HEK293 (cell line): ENCODE results near the gene ARR3.

ENCODE experiments used
- PRDM10 ChIP-seq: fragments of 450-650 bp; formaldehyde crosslinking; IDR thresholded peaks from 2 replicates; pipeline ENCODE4 v1.5.1; 2016; ENCODE audit warnings: missing biosample characterization, missing genetic modification characterization
- REST ChIP-seq: fragments of 450-650 bp; formaldehyde crosslinking; IDR thresholded peaks from 2 replicates; pipeline ENCODE4 v1.5.1; 2016; ENCODE audit warnings: missing biosample characterization, missing genetic modification characterization
- YY1 ChIP-seq: fragments of 450-650 bp; formaldehyde crosslinking; IDR thresholded peaks from 2 replicates; pipeline ENCODE4 v1.5.1; 2018; ENCODE audit warnings: missing biosample characterization, missing genetic modification characterization
- ZBTB21 ChIP-seq: fragments of 450-650 bp; formaldehyde crosslinking; IDR thresholded peaks from 2 replicates; pipeline ENCODE4 v1.5.1; 2017; ENCODE audit warnings: missing biosample characterization, missing genetic modification characterization
- ZBTB8A ChIP-seq: fragments of 450-650 bp; formaldehyde crosslinking; IDR thresholded peaks from 2 replicates; pipeline ENCODE4 v1.5.1; 2016; ENCODE audit warnings: missing biosample characterization, missing genetic modification characterization
- ZNF274 ChIP-seq, 2 experiments: fragments of 200-500 bp in 1 of 2; fragments of 450-650 bp in 1 of 2; sonication (Bioruptor generic) in 1 of 2; formaldehyde crosslinking in 1 of 2; IDR thresholded peaks; 2 replicates each; pipeline versions ENCODE4 v1.5.1 to v1.6.1; 2014 to 2016; ENCODE audit warnings: borderline replicate concordance in 1 of 2, inconsistent platforms in 1 of 2, low read length in 1 of 2, missing biosample characterization in 1 of 2, missing genetic modification characterization in 1 of 2
- ZNF335 ChIP-seq: fragments of 450-650 bp; formaldehyde crosslinking; conservative IDR thresholded peaks from 2 replicates; pipeline ENCODE4 v1.5.1; 2016; ENCODE audit warnings: missing biosample characterization, missing genetic modification characterization
- ZNF366 ChIP-seq: fragments of 450-650 bp; formaldehyde crosslinking; conservative IDR thresholded peaks from 2 replicates; pipeline ENCODE4 v1.5.1; 2016; ENCODE audit warnings: missing biosample characterization, missing genetic modification characterization
- ZNF48 ChIP-seq: fragments of 450-650 bp; formaldehyde crosslinking; IDR thresholded peaks from 2 replicates; pipeline ENCODE4 v1.5.1; 2016; ENCODE audit warnings: missing biosample characterization, missing genetic modification characterization
- ZNF747 ChIP-seq: fragments of 450-650 bp; formaldehyde crosslinking; IDR thresholded peaks from 2 replicates; pipeline ENCODE4 v1.5.1; 2016; ENCODE audit warnings: missing biosample characterization, missing genetic modification characterization
- ZNF830 ChIP-seq: fragments of 450-650 bp; IDR thresholded peaks from 2 replicates; pipeline ENCODE4 v1.5.0; 2018; ENCODE audit warnings: missing biosample characterization, missing genetic modification characterization, low read depth, mild to moderate bottlenecking, moderate library complexity
- TF ChIP-seq, protein P1 (sequence below): fragments of 450-650 bp; formaldehyde crosslinking; IDR thresholded peaks from 2 replicates; pipeline ENCODE4 v1.5.1; 2016; ENCODE audit warnings: missing biosample characterization, missing genetic modification characterization
- TF ChIP-seq, protein P2 (sequence below): fragments of 450-650 bp; formaldehyde crosslinking; IDR thresholded peaks from 2 replicates; pipeline ENCODE4 v1.5.1; 2016; ENCODE audit warnings: missing biosample characterization, missing genetic modification characterization
- TF ChIP-seq, protein P3 (sequence below): fragments of 450-650 bp; formaldehyde crosslinking; IDR thresholded peaks from 2 replicates; pipeline ENCODE4 v1.5.1; 2016; ENCODE audit warnings: missing biosample characterization, missing genetic modification characterization, low read depth

DNA sequence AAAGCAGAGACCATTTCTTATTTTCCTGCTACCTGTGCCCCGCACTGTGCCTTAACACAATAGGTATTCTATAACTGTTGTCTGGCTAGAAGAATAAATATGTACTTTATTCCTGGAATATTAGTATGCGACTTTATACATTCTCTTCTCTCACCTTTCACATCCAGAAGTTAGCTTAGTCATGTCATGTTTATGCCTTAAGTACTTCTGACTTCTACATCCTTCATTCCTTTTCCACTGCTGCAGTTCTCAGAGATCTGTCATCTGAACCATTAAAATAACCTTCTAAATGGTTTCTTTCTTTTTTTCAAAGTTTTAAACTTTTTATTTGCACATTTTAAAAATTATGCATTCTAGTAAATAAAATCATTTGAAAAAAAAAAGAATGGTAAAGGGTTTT, 56.2 kb downstream of the ARR3 start:
- TF ChIP-seq, protein P1, sequence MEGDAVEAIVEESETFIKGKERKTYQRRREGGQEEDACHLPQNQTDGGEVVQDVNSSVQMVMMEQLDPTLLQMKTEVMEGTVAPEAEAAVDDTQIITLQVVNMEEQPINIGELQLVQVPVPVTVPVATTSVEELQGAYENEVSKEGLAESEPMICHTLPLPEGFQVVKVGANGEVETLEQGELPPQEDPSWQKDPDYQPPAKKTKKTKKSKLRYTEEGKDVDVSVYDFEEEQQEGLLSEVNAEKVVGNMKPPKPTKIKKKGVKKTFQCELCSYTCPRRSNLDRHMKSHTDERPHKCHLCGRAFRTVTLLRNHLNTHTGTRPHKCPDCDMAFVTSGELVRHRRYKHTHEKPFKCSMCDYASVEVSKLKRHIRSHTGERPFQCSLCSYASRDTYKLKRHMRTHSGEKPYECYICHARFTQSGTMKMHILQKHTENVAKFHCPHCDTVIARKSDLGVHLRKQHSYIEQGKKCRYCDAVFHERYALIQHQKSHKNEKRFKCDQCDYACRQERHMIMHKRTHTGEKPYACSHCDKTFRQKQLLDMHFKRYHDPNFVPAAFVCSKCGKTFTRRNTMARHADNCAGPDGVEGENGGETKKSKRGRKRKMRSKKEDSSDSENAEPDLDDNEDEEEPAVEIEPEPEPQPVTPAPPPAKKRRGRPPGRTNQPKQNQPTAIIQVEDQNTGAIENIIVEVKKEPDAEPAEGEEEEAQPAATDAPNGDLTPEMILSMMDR (tag by site-specific recombination), result no peak
- TF ChIP-seq REST (tag by site-specific recombination) (no peak), ZNF48 (tag by site-specific recombination) (no peak), ZNF274 (IDR thresholded peaks at IDR 0.05; ENCODE audit: low read length) (no peak), ZNF274 (tag by site-specific recombination; IDR thresholded peaks at IDR 0.05; ENCODE audit: borderline replicate concordance) (no peak), ZNF747 (tag by site-specific recombination) (no peak), YY1 (tag by site-specific recombination) (no peak), ZNF335 (tag by site-specific recombination) (no peak), PRDM10 (tag by site-specific recombination) (no peak), ZBTB8A (tag by site-specific recombination) (no peak), ZBTB21 (tag by site-specific recombination) (no peak), ZNF366 (tag by site-specific recombination) (no peak), ZNF830 (tag by site-specific recombination) (no peak)
- TF ChIP-seq, protein P2, sequence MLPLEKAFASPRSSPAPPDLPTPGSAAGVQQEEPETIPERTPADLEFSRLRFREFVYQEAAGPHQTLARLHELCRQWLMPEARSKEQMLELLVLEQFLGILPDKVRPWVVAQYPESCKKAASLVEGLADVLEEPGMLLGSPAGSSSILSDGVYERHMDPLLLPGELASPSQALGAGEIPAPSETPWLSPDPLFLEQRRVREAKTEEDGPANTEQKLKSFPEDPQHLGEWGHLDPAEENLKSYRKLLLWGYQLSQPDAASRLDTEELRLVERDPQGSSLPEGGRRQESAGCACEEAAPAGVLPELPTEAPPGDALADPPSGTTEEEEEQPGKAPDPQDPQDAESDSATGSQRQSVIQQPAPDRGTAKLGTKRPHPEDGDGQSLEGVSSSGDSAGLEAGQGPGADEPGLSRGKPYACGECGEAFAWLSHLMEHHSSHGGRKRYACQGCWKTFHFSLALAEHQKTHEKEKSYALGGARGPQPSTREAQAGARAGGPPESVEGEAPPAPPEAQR (tag by site-specific recombination), result no peak
- TF ChIP-seq, protein P3, sequence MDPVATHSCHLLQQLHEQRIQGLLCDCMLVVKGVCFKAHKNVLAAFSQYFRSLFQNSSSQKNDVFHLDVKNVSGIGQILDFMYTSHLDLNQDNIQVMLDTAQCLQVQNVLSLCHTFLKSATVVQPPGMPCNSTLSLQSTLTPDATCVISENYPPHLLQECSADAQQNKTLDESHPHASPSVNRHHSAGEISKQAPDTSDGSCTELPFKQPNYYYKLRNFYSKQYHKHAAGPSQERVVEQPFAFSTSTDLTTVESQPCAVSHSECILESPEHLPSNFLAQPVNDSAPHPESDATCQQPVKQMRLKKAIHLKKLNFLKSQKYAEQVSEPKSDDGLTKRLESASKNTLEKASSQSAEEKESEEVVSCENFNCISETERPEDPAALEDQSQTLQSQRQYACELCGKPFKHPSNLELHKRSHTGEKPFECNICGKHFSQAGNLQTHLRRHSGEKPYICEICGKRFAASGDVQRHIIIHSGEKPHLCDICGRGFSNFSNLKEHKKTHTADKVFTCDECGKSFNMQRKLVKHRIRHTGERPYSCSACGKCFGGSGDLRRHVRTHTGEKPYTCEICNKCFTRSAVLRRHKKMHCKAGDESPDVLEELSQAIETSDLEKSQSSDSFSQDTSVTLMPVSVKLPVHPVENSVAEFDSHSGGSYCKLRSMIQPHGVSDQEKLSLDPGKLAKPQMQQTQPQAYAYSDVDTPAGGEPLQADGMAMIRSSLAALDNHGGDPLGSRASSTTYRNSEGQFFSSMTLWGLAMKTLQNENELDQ (tag by site-specific recombination), result no peak
